GM23338 (cell line): ENCODE data around the gene NPAS3. TPM values are rescaled to one million over a fixed set of nuclear protein-coding genes. Genes with fewer than 3 reads are reported as not detected.

Source experiments
- ATAC-seq: fragments of 200-7000 bp; cut with Tn5 transposase; 3 replicates; pipeline ENCODE4 v1.9.1; 2020
- DNase-seq: peaks from one replicate; pipeline ENCODE4 v3.0.0-alpha.2; 2015; ENCODE audit warnings: low spot score
- H2AFZ ChIP-seq: fragments of 200-600 bp; sonication (generic); 2 replicates; pipeline ENCODE4 v1.8.0; 2016; ENCODE audit warnings: antibody characterized with exemption, mild to moderate bottlenecking, moderate library complexity
- H3F3A ChIP-seq: fragments of 200-600 bp; sonication (generic); replicated peaks from 2 replicates; pipeline ENCODE4 v1.8.0; 2017; ENCODE audit warnings: antibody characterized with exemption, mixed run types, low read depth
- H3K27ac ChIP-seq: fragments of 200-600 bp; sonication (generic); 2 replicates; pipeline ENCODE4 v1.6.1; 2016; ENCODE audit warnings: low read depth
- H3K27me3 ChIP-seq: fragments of 200-600 bp; sonication (generic); 2 replicates; pipeline ENCODE4 v1.8.0; 2016; ENCODE audit warnings: mild to moderate bottlenecking, mixed run types, moderate library complexity; ENCODE audit not compliant: insufficient read depth
- H3K36me3 ChIP-seq: fragments of 200-600 bp; sonication (generic); 2 replicates; pipeline ENCODE4 v1.8.0; 2016; ENCODE audit warnings: mild to moderate bottlenecking; ENCODE audit not compliant: insufficient read depth
- H3K4me1 ChIP-seq: fragments of 200-600 bp; sonication (generic); 2 replicates; pipeline ENCODE4 v1.8.0; 2016; ENCODE audit warnings: mild to moderate bottlenecking, moderate library complexity; ENCODE audit not compliant: insufficient read depth
- H3K4me2 ChIP-seq: fragments of 200-600 bp; sonication (generic); 2 replicates; pipeline ENCODE4 v1.7.1; 2017; ENCODE audit warnings: mixed run types
- H3K4me3 ChIP-seq: fragments of 200-600 bp; sonication (generic); 2 replicates; pipeline ENCODE4 v1.6.1; 2016; ENCODE audit warnings: mixed run types
- H3K79me2 ChIP-seq: fragments of 200-600 bp; sonication (generic); replicated peaks from 2 replicates; pipeline ENCODE4 v1.8.0; 2017; ENCODE audit warnings: mild to moderate bottlenecking; ENCODE audit not compliant: insufficient read depth
- H3K9me2 ChIP-seq: fragments of 200-600 bp; sonication (generic); 2 replicates; pipeline ENCODE4 v1.8.0; 2017; ENCODE audit not compliant: insufficient read depth
- H4K20me1 ChIP-seq: fragments of 200-600 bp; sonication (generic); replicated peaks from 2 replicates; pipeline ENCODE4 v1.8.0; 2017; ENCODE audit warnings: mild to moderate bottlenecking; ENCODE audit not compliant: insufficient read depth
- H3K27ac Mint-ChIP-seq: 2 replicates; pipeline ENCODE4 v1.8.0; 2020; ENCODE audit warnings: inconsistent platforms, mild to moderate bottlenecking, moderate library complexity, mixed read lengths
- H3K27me3 Mint-ChIP-seq: 3 replicates; pipeline ENCODE4 v1.8.0; 2022; ENCODE audit warnings: low read depth, mild to moderate bottlenecking, moderate library complexity, mixed read lengths, inconsistent platforms; ENCODE audit not compliant: insufficient read depth, poor library complexity
- H3K36me3 Mint-ChIP-seq: 3 replicates; pipeline ENCODE4 v1.8.0; 2021; ENCODE audit warnings: low read depth, mild to moderate bottlenecking, inconsistent platforms, moderate library complexity, mixed read lengths
- H3K4me1 Mint-ChIP-seq: 3 replicates; pipeline ENCODE4 v1.8.0; 2020; ENCODE audit warnings: mild to moderate bottlenecking, inconsistent platforms, mixed read lengths
- H3K4me3 Mint-ChIP-seq: 3 replicates; pipeline ENCODE4 v1.8.0; 2021; ENCODE audit warnings: moderate library complexity, mild to moderate bottlenecking, inconsistent platforms, mixed read lengths
- H3K9me3 Mint-ChIP-seq: 3 replicates; pipeline ENCODE4 v1.8.0; 2020; ENCODE audit warnings: moderate library complexity, mild to moderate bottlenecking, inconsistent platforms, mixed read lengths
- CREB1 ChIP-seq: fragments of 250-450 bp; sonication (Bioruptor Pico); IDR thresholded peaks from 2 replicates; pipeline ENCODE4 v1.5.0; 2020; ENCODE audit warnings: low read depth, mild to moderate bottlenecking, moderate library complexity
- EZH2 ChIP-seq: fragments of 200-600 bp; sonication (generic); IDR thresholded peaks from one replicate; pipeline ENCODE4 v1.8.0; 2017; ENCODE audit warnings: antibody characterized with exemption, mild to moderate bottlenecking, low read depth; ENCODE audit not compliant: unreplicated experiment
- EZH2phosphoT487 ChIP-seq: fragments of 200-600 bp; sonication (generic); IDR thresholded peaks from one replicate; pipeline ENCODE4 v1.8.1; 2018; ENCODE audit warnings: antibody characterized with exemption; ENCODE audit not compliant: unreplicated experiment
- JUNB ChIP-seq: IDR thresholded peaks from one replicate; pipeline ENCODE4 v1.6.1; 2016; ENCODE audit warnings: antibody characterized with exemption; ENCODE audit not compliant: unreplicated experiment
- NANOG ChIP-seq: IDR thresholded peaks from 2 replicates; pipeline ENCODE4 v1.6.1; 2016; ENCODE audit warnings: antibody characterized with exemption, borderline replicate concordance
- STAT1 ChIP-seq: IDR thresholded peaks from one replicate; pipeline ENCODE4 v1.6.1; 2016; ENCODE audit warnings: antibody characterized with exemption; ENCODE audit not compliant: unreplicated experiment
- ZNF114 ChIP-seq: fragments of 250-450 bp; sonication (Bioruptor Pico); IDR thresholded peaks from 2 replicates; pipeline ENCODE4 v1.5.0; 2020; ENCODE audit warnings: mild to moderate bottlenecking, moderate library complexity
- ZNF331 ChIP-seq: fragments of 250-450 bp; sonication (Bioruptor Pico); IDR thresholded peaks from 2 replicates; pipeline ENCODE4 v1.5.0; 2020; ENCODE audit warnings: low read depth, mild to moderate bottlenecking, moderate library complexity
- polyA plus RNA-seq: library from polyadenylated mRNA; unstranded; fragments of >200 nt; fragmentation: Nextera tagmentation; extraction: Ambion mirVana; gene quantifications from 2 replicates; pipeline ENCODE4 v1.2.1, GENCODE V29; 2016
- total RNA-seq: library from RNA; depleted of rRNA; stranded (reverse); fragments of >200 nt; shearing (Covaris generic); gene quantifications from 2 replicates; pipeline ENCODE4 v1.2.3, GENCODE V29; 2014
- TF ChIP-seq, protein P1 (sequence below), 2 experiments: fragments of 200-600 bp in 1 of 2; sonication (generic) in 1 of 2; conservative IDR thresholded peaks; 2 replicates each; pipeline versions ENCODE4 v1.5.1 to v1.6.1; 2016 to 2017; ENCODE audit warnings: antibody characterized with exemption in 2 of 2, low read depth in 2 of 2, mild to moderate bottlenecking in 2 of 2, moderate library complexity in 1 of 2
- TF ChIP-seq, protein P2 (sequence below): IDR thresholded peaks from 2 replicates; pipeline ENCODE4 v1.6.1; 2016; ENCODE audit warnings: antibody characterized with exemption
- TF ChIP-seq, protein P3 (sequence below): IDR thresholded peaks from one replicate; pipeline ENCODE4 v1.6.1; 2018; ENCODE audit warnings: antibody characterized with exemption; ENCODE audit not compliant: unreplicated experiment

NPAS3 gene
- total and polyA plus RNA-seq, 2 experiments from 2014 or later, result 0.17 to 0.19 TPM

DNA sequence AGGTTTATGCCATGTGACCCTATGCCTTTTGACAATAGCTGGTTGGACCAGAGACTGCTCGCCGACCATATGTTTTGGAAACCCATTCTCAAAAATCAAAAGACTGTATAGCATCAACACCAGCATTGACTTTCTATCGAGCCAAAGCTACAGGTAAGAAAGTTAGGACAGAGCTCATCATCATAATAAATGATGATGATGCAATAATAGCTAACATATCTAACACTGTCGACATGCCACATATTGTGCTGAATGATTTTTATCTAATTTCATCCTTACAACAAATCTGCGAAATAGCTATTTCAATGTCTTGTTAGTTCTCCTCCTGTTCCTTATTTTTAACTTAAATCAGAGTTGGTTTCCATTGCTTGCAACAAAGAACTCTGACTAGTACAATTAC lies 909.3 kb downstream of the NPAS3 start (continued):
- TF ChIP-seq EZH2 (no peak), JUNB (no peak), EZH2phosphoT487 (no peak), CREB1 (no peak), ZNF114 (CRISPR knock-in tag) (no peak)
- TF ChIP-seq, protein P1, sequence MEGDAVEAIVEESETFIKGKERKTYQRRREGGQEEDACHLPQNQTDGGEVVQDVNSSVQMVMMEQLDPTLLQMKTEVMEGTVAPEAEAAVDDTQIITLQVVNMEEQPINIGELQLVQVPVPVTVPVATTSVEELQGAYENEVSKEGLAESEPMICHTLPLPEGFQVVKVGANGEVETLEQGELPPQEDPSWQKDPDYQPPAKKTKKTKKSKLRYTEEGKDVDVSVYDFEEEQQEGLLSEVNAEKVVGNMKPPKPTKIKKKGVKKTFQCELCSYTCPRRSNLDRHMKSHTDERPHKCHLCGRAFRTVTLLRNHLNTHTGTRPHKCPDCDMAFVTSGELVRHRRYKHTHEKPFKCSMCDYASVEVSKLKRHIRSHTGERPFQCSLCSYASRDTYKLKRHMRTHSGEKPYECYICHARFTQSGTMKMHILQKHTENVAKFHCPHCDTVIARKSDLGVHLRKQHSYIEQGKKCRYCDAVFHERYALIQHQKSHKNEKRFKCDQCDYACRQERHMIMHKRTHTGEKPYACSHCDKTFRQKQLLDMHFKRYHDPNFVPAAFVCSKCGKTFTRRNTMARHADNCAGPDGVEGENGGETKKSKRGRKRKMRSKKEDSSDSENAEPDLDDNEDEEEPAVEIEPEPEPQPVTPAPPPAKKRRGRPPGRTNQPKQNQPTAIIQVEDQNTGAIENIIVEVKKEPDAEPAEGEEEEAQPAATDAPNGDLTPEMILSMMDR (conservative IDR thresholded peaks at IDR 0.05; ENCODE audit: low read depth in 2 of 2), result no peak
- TF ChIP-seq, protein P2, sequence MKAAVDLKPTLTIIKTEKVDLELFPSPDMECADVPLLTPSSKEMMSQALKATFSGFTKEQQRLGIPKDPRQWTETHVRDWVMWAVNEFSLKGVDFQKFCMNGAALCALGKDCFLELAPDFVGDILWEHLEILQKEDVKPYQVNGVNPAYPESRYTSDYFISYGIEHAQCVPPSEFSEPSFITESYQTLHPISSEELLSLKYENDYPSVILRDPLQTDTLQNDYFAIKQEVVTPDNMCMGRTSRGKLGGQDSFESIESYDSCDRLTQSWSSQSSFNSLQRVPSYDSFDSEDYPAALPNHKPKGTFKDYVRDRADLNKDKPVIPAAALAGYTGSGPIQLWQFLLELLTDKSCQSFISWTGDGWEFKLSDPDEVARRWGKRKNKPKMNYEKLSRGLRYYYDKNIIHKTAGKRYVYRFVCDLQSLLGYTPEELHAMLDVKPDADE, result no peak

DNA sequence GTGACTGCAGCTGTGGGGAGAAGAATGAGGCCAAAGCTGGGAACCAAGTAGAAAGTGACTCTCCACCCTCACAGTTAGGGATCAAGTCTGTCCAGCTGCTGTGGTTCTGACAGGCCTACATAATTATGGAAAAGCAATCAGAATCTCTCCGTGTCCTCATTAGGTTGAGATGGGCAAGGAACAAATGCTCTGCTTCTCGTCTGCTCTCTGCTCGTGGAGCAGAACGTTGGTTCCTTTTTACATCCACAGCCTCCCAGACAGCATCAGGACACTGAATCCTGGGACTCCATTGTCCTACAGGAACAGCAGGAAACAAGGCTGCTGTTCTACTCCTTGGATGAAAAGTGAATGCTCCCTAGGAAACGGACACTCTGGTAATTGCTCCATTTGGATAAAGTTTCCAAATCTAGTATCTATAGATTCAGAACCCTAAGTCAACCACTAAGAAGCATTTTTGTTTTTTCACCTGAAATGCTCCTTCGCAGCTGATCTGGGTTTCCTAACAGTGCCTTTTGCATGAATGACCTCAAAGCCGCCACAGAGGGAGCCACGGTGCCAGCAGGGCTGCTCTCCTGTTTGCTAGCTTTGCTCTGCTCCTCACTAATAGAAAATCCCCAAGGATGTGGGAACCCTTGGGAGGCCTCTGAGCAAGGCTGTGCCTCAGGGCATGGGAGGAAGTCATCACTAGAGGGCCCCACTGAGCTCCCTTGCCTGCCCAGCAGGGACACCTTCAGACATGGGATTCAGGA lies 910.2 kb downstream of the NPAS3 start:
- Mint-ChIP-seq H3K4me3 (no peak overlapping the region), H3K36me3 (no peaks in the 10 kb centered on the region), H3K9me3 (no peaks in the 10 kb centered on the region; the same call in 2 of the 3 replicates), H3K27ac (no peak overlapping the region), H3K4me1 (peaks cover 31% of the 10 kb centered on the region), H3K27me3 (peaks cover 4% of the 10 kb centered on the region)
- DNase-seq (peak; percentile 96), ATAC-seq (peak; percentile 100)
- no peak overlapping the region for H3K4me2 ChIP-seq
- no peak overlapping the region for H3K27ac ChIP-seq
- H3K4me3 ChIP-seq, result no peak overlapping the region
- peaks cover 9% of the 10 kb centered on the region; the same call in 1 of the 2 replicates for H3K9me2 ChIP-seq
- no peak overlapping the region for H2AFZ ChIP-seq
- no peaks in the 10 kb centered on the region for H4K20me1 ChIP-seq
- H3K79me2 ChIP-seq, result no peaks in the 10 kb centered on the region
- H3K4me1 ChIP-seq, result peaks cover 25% of the 10 kb centered on the region
- H3F3A ChIP-seq, result no peaks in the 10 kb centered on the region
- no peaks in the 10 kb centered on the region for H3K36me3 ChIP-seq
- no peaks in the 10 kb centered on the region for H3K27me3 ChIP-seq
- TF ChIP-seq ZNF331 (no peak), ZNF114 (CRISPR knock-in tag) (0 out of 2 replicates have a peak, but pooled peaks have one; percentile 36), CREB1 (peak; percentile 43), NANOG (no peak), STAT1 (no peak)
- TF ChIP-seq, protein P3, sequence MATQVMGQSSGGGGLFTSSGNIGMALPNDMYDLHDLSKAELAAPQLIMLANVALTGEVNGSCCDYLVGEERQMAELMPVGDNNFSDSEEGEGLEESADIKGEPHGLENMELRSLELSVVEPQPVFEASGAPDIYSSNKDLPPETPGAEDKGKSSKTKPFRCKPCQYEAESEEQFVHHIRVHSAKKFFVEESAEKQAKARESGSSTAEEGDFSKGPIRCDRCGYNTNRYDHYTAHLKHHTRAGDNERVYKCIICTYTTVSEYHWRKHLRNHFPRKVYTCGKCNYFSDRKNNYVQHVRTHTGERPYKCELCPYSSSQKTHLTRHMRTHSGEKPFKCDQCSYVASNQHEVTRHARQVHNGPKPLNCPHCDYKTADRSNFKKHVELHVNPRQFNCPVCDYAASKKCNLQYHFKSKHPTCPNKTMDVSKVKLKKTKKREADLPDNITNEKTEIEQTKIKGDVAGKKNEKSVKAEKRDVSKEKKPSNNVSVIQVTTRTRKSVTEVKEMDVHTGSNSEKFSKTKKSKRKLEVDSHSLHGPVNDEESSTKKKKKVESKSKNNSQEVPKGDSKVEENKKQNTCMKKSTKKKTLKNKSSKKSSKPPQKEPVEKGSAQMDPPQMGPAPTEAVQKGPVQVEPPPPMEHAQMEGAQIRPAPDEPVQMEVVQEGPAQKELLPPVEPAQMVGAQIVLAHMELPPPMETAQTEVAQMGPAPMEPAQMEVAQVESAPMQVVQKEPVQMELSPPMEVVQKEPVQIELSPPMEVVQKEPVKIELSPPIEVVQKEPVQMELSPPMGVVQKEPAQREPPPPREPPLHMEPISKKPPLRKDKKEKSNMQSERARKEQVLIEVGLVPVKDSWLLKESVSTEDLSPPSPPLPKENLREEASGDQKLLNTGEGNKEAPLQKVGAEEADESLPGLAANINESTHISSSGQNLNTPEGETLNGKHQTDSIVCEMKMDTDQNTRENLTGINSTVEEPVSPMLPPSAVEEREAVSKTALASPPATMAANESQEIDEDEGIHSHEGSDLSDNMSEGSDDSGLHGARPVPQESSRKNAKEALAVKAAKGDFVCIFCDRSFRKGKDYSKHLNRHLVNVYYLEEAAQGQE, result no peak
- TF ChIP-seq, protein P2, result no peak
